SK-N-SH treated with all-trans-retinoic acid at 6 μM for 48 hours (cell line): Measurements from ENCODE around the gene CORO1C.

Source experiments
- ATAC-seq: fragments of 200-7000 bp; cut with Tn5 transposase; 3 replicates; pipeline ENCODE4 v1.9.1; 2020; ENCODE audit warnings: mild to moderate bottlenecking, moderate library complexity
- ARNTL ChIP-seq: fragments of 450-650 bp; formaldehyde crosslinking; IDR thresholded peaks from 2 replicates; pipeline ENCODE4 v1.5.0; 2020; ENCODE audit warnings: low read depth, mild to moderate bottlenecking, moderate library complexity, borderline replicate concordance
- BACH2 ChIP-seq: fragments of 250-450 bp; sonication (Bioruptor Pico); IDR thresholded peaks from 2 replicates; pipeline ENCODE4 v1.9.0; 2021; ENCODE audit warnings: mild to moderate bottlenecking, borderline replicate concordance
- CSDC2 ChIP-seq: fragments of 250-450 bp; sonication (Bioruptor Pico); IDR thresholded peaks from 2 replicates; pipeline ENCODE4 v1.5.0; 2020; ENCODE audit warnings: mild to moderate bottlenecking, moderate library complexity
- ESRRG ChIP-seq: fragments of 250-450 bp; sonication (Bioruptor Pico); IDR thresholded peaks from 2 replicates; pipeline ENCODE4 v1.6.1; 2021; ENCODE audit warnings: mild to moderate bottlenecking
- ISL1 ChIP-seq: fragments of 250-450 bp; sonication (Bioruptor Pico); IDR thresholded peaks from 2 replicates; pipeline ENCODE4 v2.1.2; 2022; ENCODE audit warnings: mild to moderate bottlenecking, moderate library complexity
- OSR1 ChIP-seq: fragments of 250-450 bp; sonication (Bioruptor Pico); IDR thresholded peaks from 2 replicates; pipeline ENCODE4 v1.8.0; 2022; ENCODE audit warnings: moderate library complexity, mild to moderate bottlenecking, inconsistent platforms
- TOX ChIP-seq: fragments of 250-450 bp; sonication (Bioruptor Pico); IDR thresholded peaks from 2 replicates; pipeline ENCODE4 v1.8.0; 2021; ENCODE audit warnings: mild to moderate bottlenecking, moderate library complexity, borderline replicate concordance
- ZFP3 ChIP-seq: fragments of 250-450 bp; sonication (Bioruptor Pico); IDR thresholded peaks from 2 replicates; pipeline ENCODE4 v1.5.0; 2020; ENCODE audit warnings: mild to moderate bottlenecking, moderate library complexity
- ZNF70 ChIP-seq: fragments of 450-650 bp; formaldehyde crosslinking; IDR thresholded peaks from 2 replicates; pipeline ENCODE4 v1.5.0; 2020; ENCODE audit warnings: mild to moderate bottlenecking, moderate library complexity
- ZNF8 ChIP-seq: fragments of 450-650 bp; formaldehyde crosslinking; IDR thresholded peaks from 2 replicates; pipeline ENCODE4 v1.5.0; 2020; ENCODE audit warnings: mild to moderate bottlenecking, moderate library complexity
- TF ChIP-seq, protein P1 (sequence below): fragments of 250-450 bp; sonication (Bioruptor Pico); IDR thresholded peaks from 2 replicates; pipeline ENCODE4 v1.5.0; 2020; ENCODE audit warnings: mild to moderate bottlenecking, moderate library complexity
- TF ChIP-seq, protein P2 (sequence below): fragments of 250-450 bp; sonication (Bioruptor Pico); IDR thresholded peaks from 2 replicates; pipeline ENCODE4 v1.8.0; 2020; ENCODE audit warnings: mild to moderate bottlenecking, moderate library complexity, borderline replicate concordance
- TF ChIP-seq, protein P3 (sequence below): fragments of 250-450 bp; sonication (Bioruptor Pico); IDR thresholded peaks from 2 replicates; pipeline ENCODE4 v1.5.1; 2020; ENCODE audit warnings: low read depth, mild to moderate bottlenecking, moderate library complexity

The CORO1C gene

DNA sequence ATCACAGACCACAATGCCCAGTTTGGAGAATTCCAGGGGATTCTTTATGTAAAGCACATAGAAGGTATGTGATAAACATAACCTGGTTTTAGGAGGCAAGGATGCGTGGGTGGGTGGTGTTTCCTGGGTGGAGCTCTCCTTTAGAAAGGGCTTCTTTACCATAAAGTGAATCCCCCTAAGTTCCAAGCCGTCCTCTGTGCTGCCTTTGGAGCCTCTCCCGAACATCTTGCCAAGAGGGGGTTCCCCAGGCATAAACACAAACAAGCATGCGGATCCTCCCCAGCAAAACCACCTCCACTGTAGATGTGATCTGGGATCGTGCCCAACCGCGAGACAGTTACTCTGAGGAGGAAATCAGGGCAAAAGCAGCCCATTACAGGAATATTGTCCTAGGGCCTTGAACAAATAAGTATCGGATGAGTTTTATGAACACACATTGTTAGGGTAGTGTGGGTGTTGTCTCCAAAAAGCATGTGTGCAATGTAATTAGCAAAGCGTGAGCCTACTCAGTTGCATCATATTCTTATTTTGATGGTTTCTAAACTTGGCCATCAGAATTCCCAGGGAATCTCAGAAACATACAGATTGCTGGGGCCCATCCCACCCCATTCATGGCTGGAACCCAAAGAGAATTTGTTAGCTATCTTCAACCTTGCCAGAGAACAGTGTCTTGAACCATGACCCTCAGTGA, 48.8 kb upstream of the CORO1C start (continued):
- TF ChIP-seq TOX (CRISPR knock-in tag), result no peak

DNA sequence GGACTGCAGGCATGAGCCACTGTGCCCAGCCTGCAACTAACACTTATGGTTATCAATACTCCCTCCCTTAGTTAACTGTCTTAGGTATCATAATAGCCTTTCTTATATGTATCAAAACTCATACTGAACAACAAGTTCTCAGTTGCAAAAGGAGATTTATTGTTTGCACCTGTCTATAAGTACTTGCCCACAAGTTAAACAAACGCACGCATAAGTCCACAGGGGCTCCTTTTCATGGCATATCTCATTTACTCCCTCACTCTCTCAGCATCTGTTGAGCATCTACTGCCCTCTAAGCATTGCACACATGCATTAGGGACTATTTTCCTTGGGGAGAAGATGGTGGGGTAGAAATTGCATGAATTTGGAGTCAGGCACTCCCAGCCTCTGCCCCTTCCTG, 46.7 kb upstream of the CORO1C start:
- TF ChIP-seq ZFP3 (CRISPR knock-in tag) (no peak), OSR1 (no peak), ESRRG (no peak), ZNF70 (no peak), BACH2 (no peak), CSDC2 (CRISPR knock-in tag) (no peak)
- TF ChIP-seq, protein P1, sequence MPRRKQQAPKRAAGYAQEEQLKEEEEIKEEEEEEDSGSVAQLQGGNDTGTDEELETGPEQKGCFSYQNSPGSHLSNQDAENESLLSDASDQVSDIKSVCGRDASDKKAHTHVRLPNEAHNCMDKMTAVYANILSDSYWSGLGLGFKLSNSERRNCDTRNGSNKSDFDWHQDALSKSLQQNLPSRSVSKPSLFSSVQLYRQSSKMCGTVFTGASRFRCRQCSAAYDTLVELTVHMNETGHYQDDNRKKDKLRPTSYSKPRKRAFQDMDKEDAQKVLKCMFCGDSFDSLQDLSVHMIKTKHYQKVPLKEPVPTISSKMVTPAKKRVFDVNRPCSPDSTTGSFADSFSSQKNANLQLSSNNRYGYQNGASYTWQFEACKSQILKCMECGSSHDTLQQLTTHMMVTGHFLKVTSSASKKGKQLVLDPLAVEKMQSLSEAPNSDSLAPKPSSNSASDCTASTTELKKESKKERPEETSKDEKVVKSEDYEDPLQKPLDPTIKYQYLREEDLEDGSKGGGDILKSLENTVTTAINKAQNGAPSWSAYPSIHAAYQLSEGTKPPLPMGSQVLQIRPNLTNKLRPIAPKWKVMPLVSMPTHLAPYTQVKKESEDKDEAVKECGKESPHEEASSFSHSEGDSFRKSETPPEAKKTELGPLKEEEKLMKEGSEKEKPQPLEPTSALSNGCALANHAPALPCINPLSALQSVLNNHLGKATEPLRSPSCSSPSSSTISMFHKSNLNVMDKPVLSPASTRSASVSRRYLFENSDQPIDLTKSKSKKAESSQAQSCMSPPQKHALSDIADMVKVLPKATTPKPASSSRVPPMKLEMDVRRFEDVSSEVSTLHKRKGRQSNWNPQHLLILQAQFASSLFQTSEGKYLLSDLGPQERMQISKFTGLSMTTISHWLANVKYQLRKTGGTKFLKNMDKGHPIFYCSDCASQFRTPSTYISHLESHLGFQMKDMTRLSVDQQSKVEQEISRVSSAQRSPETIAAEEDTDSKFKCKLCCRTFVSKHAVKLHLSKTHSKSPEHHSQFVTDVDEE (CRISPR knock-in tag), result no peak
- TF ChIP-seq, protein P2, sequence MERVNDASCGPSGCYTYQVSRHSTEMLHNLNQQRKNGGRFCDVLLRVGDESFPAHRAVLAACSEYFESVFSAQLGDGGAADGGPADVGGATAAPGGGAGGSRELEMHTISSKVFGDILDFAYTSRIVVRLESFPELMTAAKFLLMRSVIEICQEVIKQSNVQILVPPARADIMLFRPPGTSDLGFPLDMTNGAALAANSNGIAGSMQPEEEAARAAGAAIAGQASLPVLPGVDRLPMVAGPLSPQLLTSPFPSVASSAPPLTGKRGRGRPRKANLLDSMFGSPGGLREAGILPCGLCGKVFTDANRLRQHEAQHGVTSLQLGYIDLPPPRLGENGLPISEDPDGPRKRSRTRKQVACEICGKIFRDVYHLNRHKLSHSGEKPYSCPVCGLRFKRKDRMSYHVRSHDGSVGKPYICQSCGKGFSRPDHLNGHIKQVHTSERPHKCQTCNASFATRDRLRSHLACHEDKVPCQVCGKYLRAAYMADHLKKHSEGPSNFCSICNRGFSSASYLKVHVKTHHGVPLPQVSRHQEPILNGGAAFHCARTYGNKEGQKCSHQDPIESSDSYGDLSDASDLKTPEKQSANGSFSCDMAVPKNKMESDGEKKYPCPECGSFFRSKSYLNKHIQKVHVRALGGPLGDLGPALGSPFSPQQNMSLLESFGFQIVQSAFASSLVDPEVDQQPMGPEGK (CRISPR knock-in tag), result no peak
- no peak for ATAC-seq

DNA sequence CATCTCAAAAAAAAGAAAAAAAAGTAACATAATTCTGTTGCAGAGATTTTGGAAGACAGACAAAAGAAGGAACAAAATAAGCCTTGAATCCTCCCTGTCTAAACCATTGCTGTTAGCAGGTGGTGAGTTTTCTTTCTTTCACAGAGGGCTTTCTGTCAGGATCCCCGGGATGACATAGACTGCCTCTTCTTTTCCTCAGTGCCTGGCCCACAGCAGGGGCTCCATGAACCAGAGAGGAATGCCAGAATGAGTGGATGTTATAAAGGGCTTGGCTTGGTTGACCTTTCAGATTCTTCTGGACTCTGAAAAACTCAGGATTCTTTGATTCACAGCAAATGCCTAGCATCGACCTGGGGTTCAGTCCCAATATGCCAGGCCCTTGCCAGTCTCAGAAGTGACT, 45.8 kb upstream of the CORO1C start:
- no peak for ATAC-seq
- TF ChIP-seq, protein P2 (CRISPR knock-in tag), result no peak
- TF ChIP-seq, protein P1 (CRISPR knock-in tag), result no peak

DNA sequence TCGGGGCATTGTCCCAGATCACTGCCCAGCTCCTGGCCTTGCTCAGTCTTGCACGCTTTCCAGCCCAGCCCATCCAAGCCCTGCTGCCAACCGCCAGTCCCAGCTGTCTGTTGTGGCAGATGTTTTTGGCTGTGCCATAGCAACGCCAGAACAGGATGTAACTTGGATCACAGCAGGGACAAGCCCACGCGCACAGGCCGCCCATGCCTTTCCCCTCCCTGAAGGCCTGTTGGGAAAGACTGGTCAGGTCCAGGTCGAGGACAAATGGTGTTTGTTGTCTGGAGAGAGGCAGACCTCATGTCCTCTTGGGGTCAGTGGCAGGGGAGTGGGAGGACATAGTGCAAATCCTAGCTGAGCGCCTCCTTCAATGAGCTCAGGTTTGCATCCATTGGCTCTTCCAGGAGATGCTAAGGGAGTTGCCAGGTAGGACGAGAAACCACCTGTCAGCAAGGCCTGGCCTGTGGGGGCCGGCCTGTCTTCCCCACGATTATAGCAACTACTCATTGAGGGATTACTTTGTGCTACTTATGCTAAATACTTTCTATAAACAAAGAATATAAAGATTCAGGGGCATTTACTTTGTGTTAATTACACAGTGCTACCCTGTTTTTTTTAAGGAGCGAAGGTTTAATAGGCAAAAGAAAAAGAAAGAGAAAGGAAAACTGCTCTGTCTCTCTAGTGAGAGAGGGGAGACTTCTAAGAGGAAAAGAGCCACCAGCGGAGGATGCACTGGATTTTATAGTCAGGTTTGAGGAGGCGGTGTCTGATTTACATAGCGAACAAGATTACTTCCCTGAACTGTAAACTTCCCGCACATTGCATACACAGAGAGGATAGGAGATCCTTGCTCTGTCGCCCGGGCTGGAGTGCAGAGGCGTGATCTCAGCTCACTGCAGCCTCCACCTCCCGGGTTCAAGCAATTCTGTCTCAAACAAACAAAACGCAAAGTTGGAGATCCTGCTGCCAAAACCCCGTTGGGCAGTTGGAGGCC, 42.8 kb upstream of the CORO1C start:
- ATAC-seq, result peak; percentile 82
- TF ChIP-seq ISL1 (CRISPR knock-in tag) (no peak), BACH2 (no peak), ZNF8 (CRISPR knock-in tag) (no peak), OSR1 (no peak), ZFP3 (CRISPR knock-in tag) (no peak), ARNTL (CRISPR knock-in tag) (no peak), CSDC2 (CRISPR knock-in tag) (no peak)
- TF ChIP-seq, protein P3, sequence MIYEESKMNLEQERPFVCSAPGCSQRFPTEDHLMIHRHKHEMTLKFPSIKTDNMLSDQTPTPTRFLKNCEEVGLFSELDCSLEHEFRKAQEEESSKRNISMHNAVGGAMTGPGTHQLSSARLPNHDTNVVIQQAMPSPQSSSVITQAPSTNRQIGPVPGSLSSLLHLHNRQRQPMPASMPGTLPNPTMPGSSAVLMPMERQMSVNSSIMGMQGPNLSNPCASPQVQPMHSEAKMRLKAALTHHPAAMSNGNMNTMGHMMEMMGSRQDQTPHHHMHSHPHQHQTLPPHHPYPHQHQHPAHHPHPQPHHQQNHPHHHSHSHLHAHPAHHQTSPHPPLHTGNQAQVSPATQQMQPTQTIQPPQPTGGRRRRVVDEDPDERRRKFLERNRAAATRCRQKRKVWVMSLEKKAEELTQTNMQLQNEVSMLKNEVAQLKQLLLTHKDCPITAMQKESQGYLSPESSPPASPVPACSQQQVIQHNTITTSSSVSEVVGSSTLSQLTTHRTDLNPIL (CRISPR knock-in tag), result no peak
